Neural crest cell (in vitro differentiated cells): ENCODE data around the gene DIP2B. TPM values are rescaled to one million over a fixed set of nuclear protein-coding genes. Genes with fewer than 3 reads are reported as not detected.

ENCODE experiments used
- DNase-seq: peaks from one replicate; pipeline ENCODE4 v3.0.0; 2021; ENCODE audit warnings: low read depth, mixed read lengths, low spot score
- H3K27ac Mint-ChIP-seq: one replicate; pipeline ENCODE4 v1.8.0; 2021; ENCODE audit warnings: mild to moderate bottlenecking, mixed read lengths; ENCODE audit not compliant: unreplicated experiment
- H3K27me3 Mint-ChIP-seq: 2 replicates; pipeline ENCODE4 v1.8.0; 2021; ENCODE audit warnings: low read depth, mild to moderate bottlenecking, mixed read lengths
- H3K36me3 Mint-ChIP-seq: 2 replicates; pipeline ENCODE4 v1.8.0; 2021; ENCODE audit warnings: low read depth, mild to moderate bottlenecking, mixed read lengths
- H3K4me1 Mint-ChIP-seq: 2 replicates; pipeline ENCODE4 v1.8.0; 2021; ENCODE audit warnings: mixed read lengths
- H3K4me3 Mint-ChIP-seq: one replicate; pipeline ENCODE4 v1.8.0; 2021; ENCODE audit warnings: mild to moderate bottlenecking, mixed read lengths
- H3K9me3 Mint-ChIP-seq: 2 replicates; pipeline ENCODE4 v1.8.0; 2021; ENCODE audit warnings: mixed read lengths
- CTCF ChIP-seq: fragments of 200-600 bp; sonication (generic); conservative IDR thresholded peaks from 2 replicates; pipeline ENCODE4 v1.5.0; 2021; ENCODE audit warnings: antibody characterized with exemption, mild to moderate bottlenecking
- total RNA-seq: library from RNA; stranded (reverse); gene quantifications from 2 replicates; pipeline ENCODE4 v1.2.1, GENCODE V29; 2021

DIP2B gene
- total RNA-seq, 1 donor from 2014 or later = 39.4 TPM

DNA sequence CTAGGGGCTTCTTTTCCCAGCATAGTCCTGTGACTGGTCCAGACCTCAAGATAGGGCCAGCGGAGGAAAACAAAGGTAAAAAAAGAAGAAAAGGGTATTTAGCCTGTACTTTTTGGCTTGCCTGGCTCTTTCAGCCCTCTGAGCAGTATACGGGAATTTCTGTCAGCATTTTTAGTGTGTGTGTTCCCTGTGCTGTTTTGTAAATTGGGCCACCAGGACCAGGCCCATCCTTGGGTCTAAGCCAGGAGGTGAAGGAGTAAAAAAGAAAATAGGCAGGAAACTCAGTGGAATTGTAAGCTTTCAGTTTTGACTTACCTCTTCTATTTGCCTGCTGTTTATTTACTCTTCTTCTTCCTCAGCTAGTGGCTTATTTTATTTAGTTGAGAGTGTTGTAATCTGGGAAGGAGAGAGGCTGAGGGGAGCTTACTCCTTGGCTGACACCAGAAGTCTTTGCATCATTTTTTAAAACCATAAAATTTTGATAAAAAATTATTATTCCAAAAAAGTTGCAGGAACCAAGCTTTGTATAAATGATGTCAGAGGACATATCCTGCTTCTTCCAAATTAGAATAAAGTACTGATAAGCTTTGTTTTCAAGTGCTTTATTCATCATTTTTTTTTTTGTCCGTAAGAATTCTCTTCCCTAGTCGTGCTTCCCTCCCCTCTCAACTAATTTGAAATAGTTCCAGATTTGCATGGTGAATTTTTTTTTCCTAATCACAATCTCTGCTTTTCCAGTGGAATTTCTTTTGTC lies 63.7 kb downstream of the DIP2B start:
- Mint-ChIP-seq H3K27ac (no peak overlapping the region), H3K4me1 (peaks cover 27% of the 10 kb centered on the region), H3K27me3 (no peaks in the 10 kb centered on the region), H3K36me3 (no peaks in the 10 kb centered on the region), H3K4me3 (no peak overlapping the region), H3K9me3 (peaks cover 3% of the 10 kb centered on the region)
- DNase-seq = no peak
- no peak for TF ChIP-seq CTCF

- H3K4me1 Mint-ChIP-seq = peaks cover 33% of the 10 kb centered on the region
- H3K36me3 Mint-ChIP-seq = no peaks in the 10 kb centered on the region
- no peak for DNase-seq
- no peaks in the 10 kb centered on the region for H3K27me3 Mint-ChIP-seq
- H3K27ac Mint-ChIP-seq = no peak overlapping the region
- H3K9me3 Mint-ChIP-seq = peaks cover 3% of the 10 kb centered on the region
- no peak overlapping the region for H3K4me3 Mint-ChIP-seq
- no peak for TF ChIP-seq CTCF
Measured at GRCh38 chr12:50569321-50569720, 64.5 kb downstream of the DIP2B start.

- H3K4me1 Mint-ChIP-seq = peaks cover 38% of the 10 kb centered on the region
- H3K9me3 Mint-ChIP-seq = peaks cover 3% of the 10 kb centered on the region
- no peak for TF ChIP-seq CTCF
Measured at GRCh38 chr12:50569876-50570275, 65.1 kb downstream of the DIP2B start.

DNA sequence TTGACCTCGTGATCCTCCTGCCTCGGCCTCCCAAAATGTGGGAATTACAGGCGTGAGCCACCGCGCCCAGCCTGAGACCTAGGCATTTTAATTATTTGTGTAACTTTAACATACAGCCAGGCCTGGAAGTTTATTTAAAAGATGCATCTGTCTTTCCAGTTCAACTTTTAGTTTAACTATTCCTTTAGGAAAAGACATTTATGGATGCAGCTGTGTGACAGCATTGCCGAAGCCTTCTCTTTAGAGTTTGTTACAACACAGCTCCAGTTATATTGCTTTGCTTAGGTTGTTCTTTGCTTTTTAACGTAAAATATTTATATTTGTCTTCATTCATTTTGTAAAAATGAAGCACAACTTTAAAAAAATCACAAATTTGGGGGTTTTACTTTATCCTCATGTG lies 67.0 kb downstream of the DIP2B start:
- H3K4me3 Mint-ChIP-seq = no peak overlapping the region
- no peak for TF ChIP-seq CTCF
- H3K27ac Mint-ChIP-seq = no peak overlapping the region
- H3K27me3 Mint-ChIP-seq = no peaks in the 10 kb centered on the region
- peaks cover 45% of the 10 kb centered on the region for H3K4me1 Mint-ChIP-seq
- peaks cover 3% of the 10 kb centered on the region for H3K9me3 Mint-ChIP-seq
- no peak for DNase-seq
- no peaks in the 10 kb centered on the region for H3K36me3 Mint-ChIP-seq

More at GRCh38 chr12:50569876-50570275, 65.1 kb downstream of the DIP2B start:
- Mint-ChIP-seq H3K27me3 (no peaks in the 10 kb centered on the region), H3K27ac (no peak overlapping the region), H3K4me3 (no peak overlapping the region), H3K36me3 (no peaks in the 10 kb centered on the region)
- DNase-seq = no peak

GRCh38 chr12:50572287-50572686 lies 67.5 kb downstream of the DIP2B start:
- no peak overlapping the region for H3K4me3 Mint-ChIP-seq
- peaks cover 45% of the 10 kb centered on the region for H3K4me1 Mint-ChIP-seq
- H3K27me3 Mint-ChIP-seq = no peaks in the 10 kb centered on the region
- no peak for DNase-seq
- no peak for TF ChIP-seq CTCF
- no peaks in the 10 kb centered on the region for H3K36me3 Mint-ChIP-seq
- H3K27ac Mint-ChIP-seq = no peak overlapping the region
- peaks cover 3% of the 10 kb centered on the region for H3K9me3 Mint-ChIP-seq
